ENCODE measurements around the gene ALKBH3.

DNA sequence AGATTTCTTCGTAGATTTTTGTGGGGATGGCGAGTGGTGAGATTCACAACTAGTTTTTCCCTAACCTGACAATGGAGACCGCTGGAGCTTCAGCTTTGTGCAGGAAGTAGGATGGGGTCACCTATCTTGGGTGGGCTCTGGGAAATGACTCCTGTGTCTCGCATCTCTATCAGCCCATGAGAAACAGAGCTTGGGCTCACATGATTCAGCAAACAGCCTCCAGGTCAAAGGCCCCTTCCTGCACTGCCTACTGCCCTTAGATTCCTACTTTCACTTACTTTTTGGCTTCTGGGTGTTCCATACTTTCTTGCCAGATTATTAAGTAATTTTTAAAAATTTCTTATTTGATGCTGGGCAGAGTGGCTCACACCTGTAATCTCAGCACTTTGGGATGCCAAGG is 88.1 kb downstream of the ALKBH3 start:
- TF ChIP-seq, protein P1, sequence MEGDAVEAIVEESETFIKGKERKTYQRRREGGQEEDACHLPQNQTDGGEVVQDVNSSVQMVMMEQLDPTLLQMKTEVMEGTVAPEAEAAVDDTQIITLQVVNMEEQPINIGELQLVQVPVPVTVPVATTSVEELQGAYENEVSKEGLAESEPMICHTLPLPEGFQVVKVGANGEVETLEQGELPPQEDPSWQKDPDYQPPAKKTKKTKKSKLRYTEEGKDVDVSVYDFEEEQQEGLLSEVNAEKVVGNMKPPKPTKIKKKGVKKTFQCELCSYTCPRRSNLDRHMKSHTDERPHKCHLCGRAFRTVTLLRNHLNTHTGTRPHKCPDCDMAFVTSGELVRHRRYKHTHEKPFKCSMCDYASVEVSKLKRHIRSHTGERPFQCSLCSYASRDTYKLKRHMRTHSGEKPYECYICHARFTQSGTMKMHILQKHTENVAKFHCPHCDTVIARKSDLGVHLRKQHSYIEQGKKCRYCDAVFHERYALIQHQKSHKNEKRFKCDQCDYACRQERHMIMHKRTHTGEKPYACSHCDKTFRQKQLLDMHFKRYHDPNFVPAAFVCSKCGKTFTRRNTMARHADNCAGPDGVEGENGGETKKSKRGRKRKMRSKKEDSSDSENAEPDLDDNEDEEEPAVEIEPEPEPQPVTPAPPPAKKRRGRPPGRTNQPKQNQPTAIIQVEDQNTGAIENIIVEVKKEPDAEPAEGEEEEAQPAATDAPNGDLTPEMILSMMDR (IDR thresholded peaks at IDR 0.05) = no peak
- no peak for TF ChIP-seq POLR2A (IDR thresholded peaks at IDR 0.05)

All from heart left ventricle (tissue), 13 donors.